Endothelial cell (in vitro differentiated cells): ENCODE results near the gene ODAD3. TPM values are rescaled to one million over a fixed set of nuclear protein-coding genes. Genes with fewer than 3 reads are reported as not detected.

Experiments used
- DNase-seq: peaks from one replicate; pipeline ENCODE4 v3.0.0; 2021; ENCODE audit warnings: low spot score
- H3K27ac Mint-ChIP-seq: one replicate; pipeline ENCODE4 v1.8.0; 2021; ENCODE audit warnings: mixed read lengths, inconsistent platforms; ENCODE audit not compliant: unreplicated experiment
- H3K27me3 Mint-ChIP-seq: one replicate; pipeline ENCODE4 v1.8.0; 2021; ENCODE audit warnings: mild to moderate bottlenecking, moderate library complexity, mixed read lengths, inconsistent platforms; ENCODE audit not compliant: unreplicated experiment
- H3K36me3 Mint-ChIP-seq: one replicate; pipeline ENCODE4 v1.8.0; 2021; ENCODE audit warnings: mild to moderate bottlenecking, low read depth, mixed read lengths, inconsistent platforms; ENCODE audit not compliant: unreplicated experiment
- H3K4me1 Mint-ChIP-seq: one replicate; pipeline ENCODE4 v1.8.0; 2021; ENCODE audit warnings: mild to moderate bottlenecking, mixed read lengths, inconsistent platforms; ENCODE audit not compliant: unreplicated experiment
- H3K4me3 Mint-ChIP-seq: one replicate; pipeline ENCODE4 v1.8.0; 2021; ENCODE audit warnings: mild to moderate bottlenecking, mixed read lengths, inconsistent platforms; ENCODE audit not compliant: unreplicated experiment
- H3K9me3 Mint-ChIP-seq: one replicate; pipeline ENCODE4 v1.8.0; 2021; ENCODE audit warnings: mixed read lengths, inconsistent platforms; ENCODE audit not compliant: unreplicated experiment
- total RNA-seq: library from RNA; stranded (reverse); fragmentation: NEBNext Ultra II Directional; extraction: Animal tissue kit (Norgen Biotek cat#: 25700); gene quantifications from one replicate; pipeline ENCODE4 v1.2.1, GENCODE V29; 2021; ENCODE audit not compliant: unreplicated experiment
- TF ChIP-seq, protein P1 (sequence below): fragments of 200-600 bp; sonication (generic); IDR thresholded peaks from one replicate; pipeline ENCODE4 v1.5.0; 2021; ENCODE audit warnings: antibody characterized with exemption; ENCODE audit not compliant: unreplicated experiment

The ODAD3 gene
- total RNA-seq, 1 donor from 2014 or later, result 0.64 TPM

DNA sequence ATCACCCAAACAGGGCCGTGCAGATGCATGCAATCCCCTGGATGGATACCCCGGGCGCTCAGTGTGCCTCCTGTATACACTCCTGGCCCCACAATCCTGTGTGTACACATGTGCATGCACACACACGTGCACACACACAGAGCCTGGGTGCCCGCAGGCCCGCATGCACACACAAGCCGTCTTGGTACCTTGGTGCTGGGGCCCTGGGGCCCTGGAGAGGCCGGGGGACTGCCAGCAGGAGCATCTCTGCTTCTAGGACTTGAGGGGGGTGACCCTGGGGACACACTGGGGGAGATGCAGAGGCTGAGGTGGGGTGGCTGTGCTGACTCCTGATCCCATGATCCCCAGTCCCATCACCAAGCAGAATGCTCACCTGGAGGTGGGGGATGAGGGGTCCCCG, 35.3 kb downstream of the ODAD3 start:
- no peak overlapping the region for H3K4me3 Mint-ChIP-seq
- peaks cover 4% of the 10 kb centered on the region for H3K4me1 Mint-ChIP-seq
- TF ChIP-seq, protein P1, sequence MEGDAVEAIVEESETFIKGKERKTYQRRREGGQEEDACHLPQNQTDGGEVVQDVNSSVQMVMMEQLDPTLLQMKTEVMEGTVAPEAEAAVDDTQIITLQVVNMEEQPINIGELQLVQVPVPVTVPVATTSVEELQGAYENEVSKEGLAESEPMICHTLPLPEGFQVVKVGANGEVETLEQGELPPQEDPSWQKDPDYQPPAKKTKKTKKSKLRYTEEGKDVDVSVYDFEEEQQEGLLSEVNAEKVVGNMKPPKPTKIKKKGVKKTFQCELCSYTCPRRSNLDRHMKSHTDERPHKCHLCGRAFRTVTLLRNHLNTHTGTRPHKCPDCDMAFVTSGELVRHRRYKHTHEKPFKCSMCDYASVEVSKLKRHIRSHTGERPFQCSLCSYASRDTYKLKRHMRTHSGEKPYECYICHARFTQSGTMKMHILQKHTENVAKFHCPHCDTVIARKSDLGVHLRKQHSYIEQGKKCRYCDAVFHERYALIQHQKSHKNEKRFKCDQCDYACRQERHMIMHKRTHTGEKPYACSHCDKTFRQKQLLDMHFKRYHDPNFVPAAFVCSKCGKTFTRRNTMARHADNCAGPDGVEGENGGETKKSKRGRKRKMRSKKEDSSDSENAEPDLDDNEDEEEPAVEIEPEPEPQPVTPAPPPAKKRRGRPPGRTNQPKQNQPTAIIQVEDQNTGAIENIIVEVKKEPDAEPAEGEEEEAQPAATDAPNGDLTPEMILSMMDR, result no peak
- H3K9me3 Mint-ChIP-seq, result no peaks in the 10 kb centered on the region
- no peak overlapping the region for H3K27ac Mint-ChIP-seq
- H3K36me3 Mint-ChIP-seq, result peaks cover 3% of the 10 kb centered on the region
- H3K27me3 Mint-ChIP-seq, result peaks cover 2% of the 10 kb centered on the region
- no peak for DNase-seq

DNA sequence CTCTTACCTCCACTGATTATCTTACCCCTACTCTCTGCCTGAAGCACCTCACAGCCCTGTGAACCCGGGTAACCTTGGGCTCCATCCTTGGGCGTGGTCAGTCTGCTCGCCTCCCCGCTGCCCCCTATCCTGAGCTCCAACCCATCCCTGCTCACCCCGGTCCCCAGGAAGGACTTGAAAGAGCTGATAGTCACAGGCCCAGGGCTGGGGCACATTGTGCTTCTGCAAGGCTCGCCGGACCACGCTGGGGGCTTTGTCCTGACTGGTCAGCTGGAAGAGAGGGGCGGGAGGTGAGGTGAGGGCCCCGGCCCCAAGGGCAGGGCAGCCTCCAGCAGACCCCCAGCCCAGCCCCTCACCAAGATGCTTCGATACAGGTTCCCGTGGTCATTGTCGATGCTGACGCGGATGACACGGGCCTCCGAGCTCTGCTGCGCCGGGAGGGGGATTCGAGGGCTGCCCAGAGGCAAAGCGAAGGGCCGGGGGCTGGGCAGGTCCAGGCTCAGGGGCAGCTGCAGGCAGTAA, 37.8 kb downstream of the ODAD3 start:
- Mint-ChIP-seq H3K27me3 (peaks cover 2% of the 10 kb centered on the region), H3K4me3 (no peak overlapping the region), H3K27ac (no peak overlapping the region), H3K36me3 (peaks cover 3% of the 10 kb centered on the region), H3K9me3 (no peaks in the 10 kb centered on the region), H3K4me1 (peaks cover 4% of the 10 kb centered on the region)
- TF ChIP-seq, protein P1, result no peak
- no peak for DNase-seq

DNA sequence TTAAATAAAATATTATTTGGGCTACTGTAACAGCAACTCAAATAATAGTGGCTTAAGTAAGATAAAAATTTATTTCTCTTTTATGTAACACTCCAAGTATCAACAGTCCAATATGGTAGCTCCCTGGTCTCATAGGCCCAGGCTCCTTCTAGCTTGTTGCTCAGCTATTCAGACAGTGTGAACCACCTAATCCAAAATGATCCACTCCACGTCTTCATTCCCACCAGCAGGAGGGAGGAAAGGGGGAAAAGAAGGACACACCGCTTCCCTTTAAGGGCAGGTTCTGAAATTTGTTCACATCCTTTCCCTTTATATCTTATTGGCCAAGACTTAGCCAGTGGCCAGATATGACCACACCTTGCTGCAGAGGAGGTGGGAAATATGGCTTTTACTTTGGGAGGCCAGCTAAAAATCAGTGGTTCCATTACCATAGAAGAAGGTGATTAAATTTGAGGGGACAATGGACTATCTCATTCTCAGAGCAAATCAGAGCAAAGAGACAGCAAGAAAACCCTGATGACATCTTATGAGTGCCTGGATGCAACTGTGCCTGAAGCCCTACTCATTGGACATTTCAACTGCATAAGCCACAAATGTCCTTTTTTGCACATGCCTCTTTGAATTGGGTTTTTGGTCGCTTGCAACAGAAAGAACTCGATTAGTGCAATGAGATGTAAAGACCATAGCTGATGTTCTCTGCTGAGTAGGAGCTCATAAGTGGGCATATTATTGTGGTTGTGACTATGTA, 43.8 kb downstream of the ODAD3 start:
- TF ChIP-seq, protein P1, result no peak
- DNase-seq, result no peak
- Mint-ChIP-seq H3K4me1 (peaks cover 4% of the 10 kb centered on the region), H3K9me3 (no peaks in the 10 kb centered on the region), H3K4me3 (no peak overlapping the region), H3K36me3 (peaks cover 3% of the 10 kb centered on the region), H3K27ac (no peak overlapping the region), H3K27me3 (peaks cover 3% of the 10 kb centered on the region)

DNA sequence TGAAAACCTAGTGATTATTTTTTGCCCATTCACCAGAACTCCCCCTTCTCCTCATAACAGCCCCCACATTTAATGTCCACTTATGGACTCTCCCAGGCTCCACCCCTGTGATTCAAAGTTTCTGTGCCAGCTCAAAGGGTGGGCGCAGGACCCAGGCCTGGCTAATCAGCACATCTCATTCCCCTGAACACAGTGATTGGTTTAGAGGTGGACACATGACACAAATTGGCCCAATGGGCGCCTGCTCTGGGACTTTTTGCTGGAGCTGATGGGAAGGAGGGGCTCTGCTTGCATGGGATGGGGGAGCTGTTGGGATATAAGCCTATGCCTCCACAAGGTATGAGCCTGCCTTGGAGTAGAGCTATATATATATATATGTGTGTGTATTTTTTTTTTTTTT, 44.6 kb downstream of the ODAD3 start:
- Mint-ChIP-seq H3K9me3 (no peaks in the 10 kb centered on the region), H3K4me3 (no peak overlapping the region), H3K27me3 (peaks cover 1% of the 10 kb centered on the region), H3K4me1 (peaks cover 4% of the 10 kb centered on the region), H3K27ac (no peak overlapping the region), H3K36me3 (peaks cover 3% of the 10 kb centered on the region)
- DNase-seq, result no peak
- TF ChIP-seq, protein P1, result no peak
